GM21786 (cell line): Measurements from ENCODE around the gene MYO9B.

Experiments used
- ATAC-seq: cut with Tn5 transposase; IDR thresholded peaks from one replicate; pipeline ENCODE4 v1.9.1; 2021; ENCODE audit not compliant: unreplicated experiment

Gene MYO9B

GRCh38 chr19:17075035-17075863 is at the start of gene MYO9B, which contains the start of gene HAUS8:
Gene MYO9B (plus strand): TSS chr19:17075777. CDS start chr19:17101718, 25,941 bp downstream.
Gene HAUS8 (minus strand): TSS chr19:17075452. CDS start chr19:17075422, 30 bp downstream.
- ATAC-seq: peak; percentile 70

- ATAC-seq: no peak
Measured at GRCh38 chr19:17025991-17026658, 49.5 kb upstream of the MYO9B start.

GRCh38 chr19:17026706-17027534 is 48.7 kb upstream of the MYO9B start, which contains the start of gene CPAMD8:
Gene CPAMD8 (minus strand): TSS chr19:17026810. CDS start chr19:17026642, 168 bp downstream.
- ATAC-seq: no peak

GRCh38 chr19:17027535-17027975 is 48.0 kb upstream of the MYO9B start:
- no peak for ATAC-seq

- no peak for ATAC-seq
Measured at GRCh38 chr19:17031741-17032140, 43.8 kb upstream of the MYO9B start.

- no peak for ATAC-seq
Measured at GRCh38 chr19:17035842-17036424, 39.6 kb upstream of the MYO9B start.

GRCh38 chr19:17036640-17037039 is 38.9 kb upstream of the MYO9B start:
- no peak for ATAC-seq

GRCh38 chr19:17037184-17037583 is 38.4 kb upstream of the MYO9B start:
- ATAC-seq: no peak

- no peak for ATAC-seq
Measured at GRCh38 chr19:17037966-17038500, 37.5 kb upstream of the MYO9B start.

GRCh38 chr19:17041976-17042375 is 33.6 kb upstream of the MYO9B start:
- ATAC-seq: no peak

GRCh38 chr19:17043744-17044143 is 31.8 kb upstream of the MYO9B start:
- no peak for ATAC-seq

- ATAC-seq: no peak
Measured at GRCh38 chr19:17045907-17046502, 29.6 kb upstream of the MYO9B start.

- no peak for ATAC-seq
Measured at GRCh38 chr19:17048885-17049453, 26.6 kb upstream of the MYO9B start.

GRCh38 chr19:17049711-17050280 is 25.8 kb upstream of the MYO9B start:
- ATAC-seq: no peak

GRCh38 chr19:17052439-17052838 is 23.1 kb upstream of the MYO9B start:
- ATAC-seq: no peak

- ATAC-seq: no peak
Measured at GRCh38 chr19:17054746-17055145, 20.8 kb upstream of the MYO9B start.

GRCh38 chr19:17055636-17056035 is 19.9 kb upstream of the MYO9B start:
- no peak for ATAC-seq

GRCh38 chr19:17058236-17058635 is 17.3 kb upstream of the MYO9B start:
- ATAC-seq: no peak

- ATAC-seq: no peak
Measured at GRCh38 chr19:17060802-17061201, 14.8 kb upstream of the MYO9B start.
